HG03354 (cell line): Measurements from ENCODE around the gene CROCC2.

ENCODE experiments used
- ATAC-seq: cut with Tn5 transposase; IDR thresholded peaks from one replicate; pipeline ENCODE4 v1.9.1; 2021; ENCODE audit warnings: mild to moderate bottlenecking; ENCODE audit not compliant: unreplicated experiment, poor library complexity, severe bottlenecking

The CROCC2 gene

DNA sequence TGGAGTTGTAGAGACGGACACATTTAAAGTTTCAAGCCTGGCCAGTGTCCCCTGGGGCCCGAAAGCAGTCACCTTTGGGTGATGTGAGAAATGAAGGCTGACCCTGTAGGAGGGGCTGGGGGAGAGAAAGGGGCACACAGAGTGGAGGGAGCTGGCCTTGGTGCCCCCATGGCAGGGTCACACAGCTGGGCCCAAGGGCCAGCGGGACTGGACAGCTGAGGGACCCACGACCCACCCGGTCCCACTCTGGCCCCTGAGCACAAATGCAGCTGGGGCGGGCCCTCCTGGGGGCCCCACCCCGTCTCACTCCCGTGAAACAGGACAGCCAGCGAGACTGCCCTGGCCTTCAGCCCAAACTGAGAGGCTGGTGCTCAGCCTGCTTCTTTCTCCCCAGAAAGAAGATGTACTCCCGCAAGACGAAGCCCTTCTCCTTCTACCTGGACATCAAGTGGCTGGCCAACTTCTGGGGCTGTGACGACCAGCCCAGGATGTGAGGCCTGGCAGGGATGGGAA is 31.4 kb upstream of the CROCC2 start:
- ATAC-seq = no peak

DNA sequence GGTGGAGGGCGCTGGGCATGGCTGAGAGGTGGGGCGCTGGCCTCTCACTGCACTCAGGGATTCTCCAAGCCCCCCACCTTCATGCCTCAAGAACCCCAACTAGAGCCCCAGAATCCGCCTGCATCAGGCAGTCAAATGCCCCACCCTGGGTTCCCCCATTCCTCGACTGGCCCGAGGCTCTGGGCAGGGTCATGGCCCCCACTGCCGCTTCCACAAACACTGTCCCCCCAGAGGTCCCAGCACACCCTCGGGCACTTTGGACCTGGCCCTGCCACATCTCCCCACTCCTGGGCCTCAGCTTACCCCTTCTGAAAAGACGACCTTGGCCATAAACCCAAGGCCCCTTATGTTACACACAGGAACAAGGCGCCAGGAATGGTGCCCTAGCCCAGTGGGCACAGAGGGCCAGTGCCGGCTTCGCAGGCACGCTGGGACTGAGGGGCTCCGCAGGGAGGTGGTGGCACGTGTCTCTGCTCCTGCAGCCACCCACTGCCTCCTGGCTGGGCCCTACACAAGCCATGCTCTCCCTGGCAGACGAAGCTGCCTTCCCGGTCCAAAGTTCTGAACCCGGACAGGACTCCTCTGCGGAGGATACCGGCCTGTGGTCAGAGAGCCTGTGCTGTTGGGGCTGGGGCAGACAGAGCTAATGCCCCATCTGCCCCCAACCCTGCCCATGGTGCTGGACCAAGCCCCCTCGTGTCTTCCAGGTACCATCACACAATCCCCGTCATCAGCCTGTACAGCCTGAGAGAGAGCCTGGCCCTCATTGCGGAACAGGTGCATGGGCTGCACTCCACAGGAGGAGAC is 30.7 kb upstream of the CROCC2 start:
- ATAC-seq = no peak

DNA sequence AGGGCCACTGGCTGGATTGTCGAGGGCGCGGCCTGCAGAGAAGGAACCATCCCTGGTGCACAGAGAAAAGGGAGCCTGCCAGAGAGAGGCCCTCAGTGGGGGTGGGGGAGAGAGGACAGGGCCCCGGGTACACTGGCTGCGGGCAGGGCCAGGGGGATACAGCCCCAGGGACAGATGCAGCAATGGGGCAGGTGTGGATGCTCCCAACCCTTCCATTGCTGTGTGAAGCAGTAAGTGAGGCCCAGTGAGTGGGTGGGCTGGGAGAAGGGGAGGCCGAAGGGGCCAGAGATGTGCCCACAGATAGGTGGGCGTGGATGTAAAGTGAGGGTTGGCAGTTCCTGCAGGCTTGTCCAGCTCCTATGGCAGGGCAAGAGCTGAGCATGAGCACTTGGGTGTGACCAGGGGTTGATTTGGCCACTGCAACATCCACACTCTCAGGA is 30.1 kb upstream of the CROCC2 start:
- ATAC-seq = no peak

DNA sequence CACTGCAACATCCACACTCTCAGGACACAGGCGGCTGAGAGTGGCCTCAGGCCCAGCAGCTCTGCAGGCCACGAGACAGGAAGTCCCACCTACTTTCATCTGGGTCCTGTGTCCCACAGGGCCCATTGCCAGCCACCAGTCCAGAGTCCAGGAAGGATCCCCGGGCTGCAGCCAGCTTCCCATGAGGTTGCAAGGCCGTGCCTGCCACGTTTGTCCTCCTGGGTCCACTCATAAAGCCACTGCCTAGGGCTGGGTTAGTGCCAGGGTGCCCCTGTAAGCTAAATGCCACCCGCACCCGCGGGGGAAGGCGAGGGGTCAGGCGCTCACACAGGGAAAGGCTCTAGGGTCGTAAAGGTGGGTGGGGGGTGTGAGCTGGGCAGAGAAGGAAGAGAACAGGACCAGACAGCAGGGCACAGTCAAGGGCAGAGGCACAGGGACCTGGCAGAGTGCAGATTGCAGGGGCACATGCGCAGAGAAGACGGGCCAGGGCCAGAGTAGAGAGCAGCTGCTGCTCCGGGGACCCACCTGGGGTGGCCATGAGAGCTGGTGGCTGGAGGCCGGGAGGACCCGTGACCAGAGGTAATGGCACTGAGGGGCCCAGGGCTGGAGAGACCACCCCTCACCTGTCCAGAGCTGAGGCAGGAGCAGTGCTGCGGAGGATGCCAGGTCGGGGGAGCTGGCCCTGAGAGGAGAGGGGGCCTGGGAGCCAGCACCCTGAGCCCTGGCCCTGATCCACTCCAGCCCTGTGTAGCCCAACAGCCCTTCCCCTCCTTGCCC is 29.5 kb upstream of the CROCC2 start:
- no peak for ATAC-seq

DNA sequence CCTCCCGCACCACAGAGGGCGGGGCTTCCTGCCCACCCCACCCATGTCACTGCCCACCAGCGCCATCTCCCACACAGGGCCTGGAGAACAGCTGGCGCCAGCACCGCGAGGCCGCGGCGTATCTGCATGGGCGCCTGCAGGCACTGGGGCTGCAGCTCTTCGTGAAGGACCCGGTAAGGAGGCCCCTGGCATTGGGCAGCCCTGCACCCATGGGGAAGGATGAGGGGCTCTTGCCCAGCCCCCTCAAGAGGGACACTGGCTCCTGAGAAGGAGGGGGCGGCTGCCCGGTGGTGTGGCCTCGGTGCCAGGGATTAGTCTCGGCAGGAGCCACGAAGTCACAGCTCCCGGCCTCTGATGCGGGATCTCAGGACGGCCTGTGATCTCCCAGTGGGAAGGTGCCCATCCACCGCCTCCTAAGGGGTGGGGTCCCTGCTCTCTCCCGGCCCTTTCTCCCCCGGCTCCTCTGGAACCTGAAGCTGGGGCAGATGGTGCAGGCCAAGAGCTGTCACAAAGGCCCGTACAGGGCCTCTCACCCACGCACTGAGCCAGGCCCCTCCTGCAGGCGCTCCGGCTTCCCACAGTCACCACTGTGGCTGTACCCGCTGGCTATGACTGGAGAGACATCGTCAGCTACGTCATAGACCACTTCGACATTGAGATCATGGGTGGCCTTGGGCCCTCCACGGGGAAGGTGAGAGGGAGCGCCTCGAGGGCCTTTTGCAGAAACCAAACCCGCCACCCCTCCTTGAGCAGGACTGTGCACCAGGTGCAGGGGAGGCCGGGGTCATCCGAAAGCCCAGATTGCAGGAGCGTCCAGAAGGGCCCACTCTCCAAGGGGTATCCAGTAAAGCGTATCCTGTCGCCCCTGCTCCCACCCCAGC is 28.4 kb upstream of the CROCC2 start:
- no peak for ATAC-seq

GRCh38 chr2:240878341-240878936 is 27.7 kb upstream of the CROCC2 start:
- no peak for ATAC-seq

DNA sequence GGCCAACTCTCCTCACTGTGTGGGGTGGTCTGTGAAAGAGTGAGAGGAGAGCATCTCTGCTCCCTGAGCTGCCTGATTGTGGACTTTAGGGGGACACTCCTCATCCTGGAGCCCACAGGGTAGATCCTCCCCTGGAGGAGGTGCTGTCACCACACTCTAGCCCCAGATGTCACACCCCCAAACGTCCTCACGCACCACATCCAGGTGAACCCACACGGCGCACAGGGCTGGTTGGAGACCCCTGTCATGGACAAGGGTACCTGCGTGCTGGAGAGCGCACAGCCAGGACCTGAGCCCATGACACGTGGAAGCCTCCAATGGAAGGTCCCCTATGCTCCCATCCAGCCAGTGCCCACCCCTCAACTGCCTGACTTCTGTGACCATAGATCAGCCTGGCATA is 27.0 kb upstream of the CROCC2 start:
- no peak for ATAC-seq

- no peak for ATAC-seq
Measured at GRCh38 chr2:240881913-240882312, 24.2 kb upstream of the CROCC2 start.

DNA sequence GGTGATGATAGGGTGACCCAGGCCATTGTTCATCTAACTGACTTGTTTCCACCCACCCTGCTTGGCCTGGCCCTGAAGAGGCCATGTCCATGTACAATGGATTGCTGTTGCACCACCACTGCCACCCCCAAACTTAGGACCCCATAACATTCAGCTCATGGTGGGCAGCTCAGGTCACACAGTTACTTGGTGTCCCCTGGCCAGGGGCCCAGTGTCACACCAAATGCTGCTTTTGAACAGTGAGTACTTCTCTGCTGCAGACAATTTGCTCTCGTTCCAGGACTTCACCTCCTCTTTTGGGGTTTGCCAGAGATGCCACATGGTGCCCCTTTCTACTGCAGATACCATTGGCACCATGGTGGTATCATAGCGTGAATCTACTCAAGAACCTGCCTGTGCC is 21.9 kb upstream of the CROCC2 start:
- no peak for ATAC-seq

DNA sequence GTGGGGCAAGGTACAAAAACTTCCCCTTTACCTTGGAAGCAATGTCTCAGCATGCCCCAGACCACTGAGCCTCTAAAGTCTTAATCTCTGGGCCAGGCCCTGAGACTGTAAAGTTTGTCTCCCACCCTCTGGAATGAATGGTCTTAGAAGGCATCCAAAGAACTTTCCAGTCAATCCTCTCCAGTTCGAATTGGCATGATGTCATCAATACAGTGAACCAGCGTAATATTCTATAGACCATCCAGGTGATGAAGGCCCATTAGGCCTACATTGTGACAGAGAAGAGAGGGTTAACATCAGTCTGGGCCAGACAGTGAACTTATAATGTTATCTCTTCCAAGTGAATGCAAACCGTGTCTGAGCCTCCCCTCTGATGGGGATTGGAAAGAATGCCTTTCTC is 21.4 kb upstream of the CROCC2 start:
- ATAC-seq = no peak

DNA sequence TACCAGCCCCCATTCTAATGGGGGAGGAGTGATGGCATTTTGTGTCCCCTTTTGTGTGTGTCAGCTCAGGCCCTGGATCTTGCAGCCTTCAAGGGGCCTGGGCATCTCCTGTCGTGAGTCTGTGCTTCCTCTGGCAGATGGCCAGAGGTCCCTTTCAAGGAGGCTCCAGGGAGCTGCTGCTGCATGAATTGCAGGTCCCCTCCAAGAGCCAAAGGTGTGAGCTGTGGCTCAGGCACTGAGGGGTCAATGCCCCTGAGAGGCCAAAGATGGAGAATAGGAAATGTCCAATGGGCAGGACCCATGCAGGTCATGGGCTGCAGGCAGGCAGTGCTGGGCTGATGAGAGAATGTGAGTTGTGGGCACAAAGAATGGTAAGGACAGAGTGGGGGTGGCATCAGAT is 20.6 kb upstream of the CROCC2 start:
- ATAC-seq = no peak

DNA sequence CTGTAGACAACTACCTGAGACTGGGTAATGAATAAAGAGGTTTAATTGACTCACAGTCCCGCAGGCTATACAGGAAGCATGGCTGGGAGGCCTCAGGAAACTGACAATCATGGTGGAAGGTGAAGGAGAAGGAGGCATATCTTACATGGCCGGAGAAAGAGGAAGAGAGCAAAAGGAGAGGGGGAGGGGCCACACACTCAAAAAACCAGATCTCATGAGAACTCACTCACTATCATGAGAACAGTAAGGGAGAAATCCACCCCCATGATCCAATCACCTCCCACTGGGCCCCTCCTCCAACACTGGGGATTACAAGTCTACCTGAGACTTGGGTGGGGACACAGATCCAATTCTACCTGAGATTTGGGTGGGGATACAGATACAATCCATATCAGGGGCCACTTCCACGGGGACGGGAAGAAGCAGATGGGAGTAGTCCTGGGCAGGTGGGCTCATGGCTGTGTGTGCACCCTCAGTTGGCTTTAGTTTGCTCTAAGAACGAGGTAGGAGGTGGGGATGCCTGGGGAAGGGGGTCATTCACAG is 20.0 kb upstream of the CROCC2 start:
- no peak for ATAC-seq

DNA sequence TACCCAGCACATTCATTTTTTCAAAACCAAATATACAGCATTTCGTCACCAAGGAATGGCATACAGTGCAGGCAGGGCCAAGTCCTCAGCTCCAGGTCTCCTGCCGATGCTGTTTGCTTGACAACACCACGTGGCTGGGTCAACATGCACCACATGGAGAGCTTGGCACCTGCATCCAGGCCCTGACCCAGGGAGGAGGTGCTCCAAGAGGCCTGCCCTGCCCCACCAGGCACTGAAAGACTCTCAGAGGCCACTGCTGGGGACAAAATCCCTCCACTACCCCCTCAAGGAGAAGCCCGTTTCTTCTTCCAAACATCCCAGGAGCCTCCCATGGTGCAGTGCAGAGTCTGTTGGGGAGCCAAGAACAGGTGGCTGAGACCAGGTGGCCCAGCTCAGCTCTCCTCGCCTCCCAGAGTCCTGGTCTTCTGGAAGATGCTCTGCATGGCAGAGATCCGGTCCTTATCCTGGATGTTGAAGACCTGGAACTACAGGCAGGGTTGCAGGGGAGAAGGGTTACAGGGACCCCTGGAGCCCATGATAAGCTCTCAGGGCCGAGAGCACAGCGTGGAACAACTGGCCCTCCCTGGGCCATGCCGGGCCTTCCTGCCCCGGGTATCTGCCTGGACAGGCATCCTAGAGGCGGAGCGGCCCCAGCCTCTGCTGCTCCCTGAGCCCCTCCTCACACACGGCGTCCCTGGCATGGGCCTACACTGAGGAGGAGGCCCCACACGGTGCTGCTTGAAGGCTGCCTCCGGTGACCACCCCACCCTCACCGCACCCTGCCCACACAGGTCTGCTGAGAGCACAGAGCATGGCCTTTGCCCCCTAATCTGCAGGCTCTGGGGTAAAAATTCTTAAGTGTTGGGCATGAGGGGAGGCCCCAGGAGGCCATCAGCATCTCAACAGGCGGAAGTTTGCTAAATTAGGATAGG is 19.2 kb upstream of the CROCC2 start:
- no peak for ATAC-seq

GRCh38 chr2:240887631-240888030 is 18.5 kb upstream of the CROCC2 start:
- ATAC-seq = no peak

- ATAC-seq = no peak
Measured at GRCh38 chr2:240888130-240888889, 17.8 kb upstream of the CROCC2 start.

DNA sequence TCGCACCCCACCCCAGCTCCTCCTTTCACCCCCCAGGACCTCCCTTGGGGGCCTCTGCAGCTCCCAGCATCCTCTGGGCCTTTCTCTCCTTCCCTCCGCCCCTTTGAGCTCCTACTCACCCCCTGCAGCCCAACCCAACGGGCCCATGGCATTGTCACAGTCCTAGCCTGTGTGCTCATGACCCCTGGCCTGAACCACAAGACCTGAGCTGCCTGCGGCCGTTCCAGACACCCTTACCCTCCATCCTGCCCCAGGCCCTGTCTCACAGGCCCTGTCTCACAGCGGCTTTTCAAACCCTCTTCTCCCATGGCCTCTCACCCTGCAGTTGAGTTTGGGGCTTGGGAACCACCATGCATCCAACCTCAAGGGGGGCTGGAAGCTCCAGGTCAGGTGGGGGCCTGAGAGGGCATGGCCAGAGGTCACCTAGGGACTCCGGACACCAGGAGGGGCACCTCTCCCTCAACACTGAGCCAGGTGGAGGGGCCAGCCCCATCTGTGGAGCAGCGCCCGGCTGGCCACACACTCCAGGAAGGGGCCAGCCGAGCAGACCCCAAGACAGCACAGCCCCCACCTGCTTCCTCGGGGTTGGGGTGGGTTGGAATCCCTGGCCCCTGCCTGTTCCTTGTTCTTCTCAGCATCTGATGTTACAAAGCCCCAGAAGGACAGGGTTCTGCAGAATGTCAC is 17.1 kb upstream of the CROCC2 start:
- ATAC-seq = no peak
